HEK293T (cell line): ENCODE data around the gene GRIN2A.

ENCODE experiments used
- FOXM1 ChIP-seq: fragments of 450-650 bp; IDR thresholded peaks from 2 replicates; pipeline ENCODE4 v1.6.1; 2017; ENCODE audit warnings: mild to moderate bottlenecking, borderline replicate concordance
- SP1 ChIP-seq: fragments of 450-650 bp; IDR thresholded peaks from 2 replicates; pipeline ENCODE4 v1.6.1; 2017
- SUZ12 ChIP-seq: fragments of 450-650 bp; IDR thresholded peaks from 2 replicates; pipeline ENCODE4 v1.6.1; 2016; ENCODE audit warnings: mild to moderate bottlenecking

DNA sequence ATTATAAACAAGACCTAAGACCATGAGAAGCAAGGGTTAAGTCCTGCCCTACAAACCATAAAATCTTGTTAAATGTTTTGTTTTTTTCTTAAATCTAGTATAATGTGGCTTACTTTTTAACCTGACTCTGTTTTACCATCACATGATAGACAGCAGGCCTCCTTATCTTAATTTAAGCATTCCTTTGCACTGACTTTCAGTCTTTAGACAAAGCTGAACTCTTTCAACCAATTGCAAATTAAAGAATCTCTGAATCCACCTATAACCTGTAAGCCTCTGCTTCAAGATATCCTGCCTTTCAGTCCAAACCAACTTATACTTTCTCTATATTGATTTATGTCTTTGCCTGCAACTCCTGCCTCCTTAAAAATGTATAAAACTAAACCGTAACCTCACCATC is 478.5 kb downstream of the GRIN2A start:
- TF ChIP-seq FOXM1 (no peak), SP1 (no peak), SUZ12 (no peak)
